SJSA1 (cell line): ENCODE data around the gene FLT3LG. TPM values are rescaled to one million over a fixed set of nuclear protein-coding genes. Genes with fewer than 3 reads are reported as not detected.

Source experiments
- DNase-seq, 2 experiments: peaks; one replicate each; pipeline ENCODE4 v3.0.0-alpha.2; 2015 to 2020; ENCODE audit warnings: low spot score in 2 of 2, low read depth in 1 of 2
- H3K27ac ChIP-seq: fragments of 250-450 bp; sonication (Bioruptor Pico); 2 replicates; pipeline ENCODE4 v1.5.1; 2020; ENCODE audit warnings: mild to moderate bottlenecking, moderate library complexity
- H3K27me3 ChIP-seq: fragments of 250-450 bp; sonication (Bioruptor Pico); replicated peaks from 2 replicates; pipeline ENCODE4 v1.5.1; 2020; ENCODE audit warnings: mild to moderate bottlenecking, moderate library complexity
- H3K36me3 ChIP-seq: fragments of 250-450 bp; sonication (Bioruptor Pico); 2 replicates; pipeline ENCODE4 v1.5.1; 2020; ENCODE audit warnings: mild to moderate bottlenecking
- H3K4me1 ChIP-seq: fragments of 250-450 bp; sonication (Bioruptor Pico); replicated peaks from 2 replicates; pipeline ENCODE4 v1.6.1; 2021; ENCODE audit warnings: mild to moderate bottlenecking
- H3K4me3 ChIP-seq: fragments of 250-450 bp; sonication (Bioruptor Pico); 2 replicates; pipeline ENCODE4 v1.5.1; 2020; ENCODE audit warnings: mild to moderate bottlenecking
- H3K9me3 ChIP-seq: fragments of 250-450 bp; sonication (Bioruptor Pico); replicated peaks from 2 replicates; pipeline ENCODE4 v1.5.1; 2020; ENCODE audit warnings: mild to moderate bottlenecking
- total RNA-seq: library from RNA; depleted of rRNA; stranded (reverse); fragments of >200 nt; shearing (Covaris generic); gene quantifications from 2 replicates; pipeline ENCODE4 v1.2.3, GENCODE V29; 2014; rRNA removed

FLT3LG gene
- 0.95 TPM in 1 of 2 replicates, not detected in the other for total RNA-seq

- peak; percentile 79 to 81 for DNase-seq
- Histone ChIP-seq H3K9me3 (no peaks in the 10 kb centered on the region), H3K4me3 (peak within 1 kb of the TSS; percentile 53), H3K4me1 (peaks cover 4% of the 10 kb centered on the region), H3K36me3 (peaks cover 7% of the 10 kb centered on the region), H3K27me3 (no peaks in the 10 kb centered on the region), H3K27ac (peak within 1 kb of the TSS; percentile 41; the same call in 1 of the 2 replicates)
Measured at GRCh38 chr19:49473868-49474541, at the start of gene FLT3LG. FLT3LG (plus strand) TSS chr19:49474215; CDS start chr19:49474640, 425 bp downstream.

GRCh38 chr19:49425178-49425577 lies 48.8 kb upstream of the FLT3LG start, which contains the start of gene GFY:
GFY (plus strand) TSS chr19:49425388; CDS start chr19:49426431, 1,043 bp downstream.
- Histone ChIP-seq H3K4me1 (peaks cover 16% of the 10 kb centered on the region), H3K4me3 (no peak within 1 kb of the TSS), H3K27me3 (peaks cover 93% of the 10 kb centered on the region), H3K9me3 (peaks cover 2% of the 10 kb centered on the region; the same call in 1 of the 2 replicates), H3K36me3 (no peaks in the 10 kb centered on the region), H3K27ac (no peak within 1 kb of the TSS)
- DNase-seq: no peak

- Histone ChIP-seq H3K27ac (no peak overlapping the region), H3K36me3 (no peaks in the 10 kb centered on the region), H3K9me3 (peaks cover 2% of the 10 kb centered on the region; the same call in 1 of the 2 replicates), H3K27me3 (peaks cover 89% of the 10 kb centered on the region), H3K4me1 (peaks cover 15% of the 10 kb centered on the region), H3K4me3 (no peak overlapping the region)
- DNase-seq: no peak
Measured at GRCh38 chr19:49425922-49426592, 48.0 kb upstream of the FLT3LG start.

- Histone ChIP-seq H3K4me1 (peaks cover 9% of the 10 kb centered on the region), H3K4me3 (no peak overlapping the region), H3K36me3 (no peaks in the 10 kb centered on the region), H3K27me3 (peaks cover 91% of the 10 kb centered on the region), H3K9me3 (peaks cover 2% of the 10 kb centered on the region; the same call in 1 of the 2 replicates), H3K27ac (no peak overlapping the region)
- no peak for DNase-seq
Measured at GRCh38 chr19:49427339-49427738, 46.7 kb upstream of the FLT3LG start.

GRCh38 chr19:49427855-49428546 lies 46.0 kb upstream of the FLT3LG start:
- DNase-seq: no peak
- H3K36me3 ChIP-seq: no peaks in the 10 kb centered on the region
- no peak overlapping the region for H3K4me3 ChIP-seq
- H3K4me1 ChIP-seq: peaks cover 4% of the 10 kb centered on the region
- H3K9me3 ChIP-seq: peaks cover 2% of the 10 kb centered on the region; the same call in 1 of the 2 replicates
- H3K27me3 ChIP-seq: peaks cover 91% of the 10 kb centered on the region
- H3K27ac ChIP-seq: no peak overlapping the region

- Histone ChIP-seq H3K4me3 (no peak overlapping the region), H3K27me3 (peaks cover 91% of the 10 kb centered on the region), H3K9me3 (peaks cover under 1% of the 10 kb centered on the region; the same call in 1 of the 2 replicates), H3K27ac (no peak overlapping the region), H3K4me1 (peaks cover 4% of the 10 kb centered on the region), H3K36me3 (no peaks in the 10 kb centered on the region)
- no peak for DNase-seq
Measured at GRCh38 chr19:49428547-49429451, 45.2 kb upstream of the FLT3LG start.

GRCh38 chr19:49430172-49430677 lies 43.8 kb upstream of the FLT3LG start:
- Histone ChIP-seq H3K27ac (no peak overlapping the region), H3K4me1 (peaks cover 4% of the 10 kb centered on the region), H3K27me3 (peaks cover 86% of the 10 kb centered on the region), H3K4me3 (no peak overlapping the region), H3K36me3 (no peaks in the 10 kb centered on the region), H3K9me3 (no peaks in the 10 kb centered on the region; the same call in 1 of the 2 replicates)
- no peak for DNase-seq

- H3K4me3 ChIP-seq: no peak overlapping the region
- H3K36me3 ChIP-seq: no peaks in the 10 kb centered on the region
- H3K27ac ChIP-seq: no peak overlapping the region
- H3K27me3 ChIP-seq: peaks cover 86% of the 10 kb centered on the region
- H3K4me1 ChIP-seq: peaks cover 4% of the 10 kb centered on the region
- no peaks in the 10 kb centered on the region; the same call in 1 of the 2 replicates for H3K9me3 ChIP-seq
- no peak for DNase-seq
Measured at GRCh38 chr19:49430678-49431329, 43.2 kb upstream of the FLT3LG start.

- peaks cover 3% of the 10 kb centered on the region; the same call in 1 of the 2 replicates for H3K9me3 ChIP-seq
- peaks cover 86% of the 10 kb centered on the region for H3K27me3 ChIP-seq
- DNase-seq: no peak
- no peaks in the 10 kb centered on the region; the same call in 1 of the 2 replicates for H3K4me1 ChIP-seq
- H3K27ac ChIP-seq: no peak overlapping the region
- H3K4me3 ChIP-seq: no peak overlapping the region
- H3K36me3 ChIP-seq: no peaks in the 10 kb centered on the region
Measured at GRCh38 chr19:49431330-49431749, 42.7 kb upstream of the FLT3LG start.

- DNase-seq: no peak
- H3K9me3 ChIP-seq: peaks cover 3% of the 10 kb centered on the region; the same call in 1 of the 2 replicates
- H3K27ac ChIP-seq: no peak overlapping the region
- H3K36me3 ChIP-seq: no peaks in the 10 kb centered on the region
- peaks cover 83% of the 10 kb centered on the region for H3K27me3 ChIP-seq
- H3K4me3 ChIP-seq: no peak overlapping the region
- no peaks in the 10 kb centered on the region; the same call in 1 of the 2 replicates for H3K4me1 ChIP-seq
Measured at GRCh38 chr19:49432141-49433073, 41.6 kb upstream of the FLT3LG start.

GRCh38 chr19:49433240-49433901 lies 40.6 kb upstream of the FLT3LG start:
- no peaks in the 10 kb centered on the region for H3K36me3 ChIP-seq
- no peak overlapping the region for H3K27ac ChIP-seq
- H3K9me3 ChIP-seq: peaks cover 3% of the 10 kb centered on the region; the same call in 1 of the 2 replicates
- no peak for DNase-seq
- peaks cover 80% of the 10 kb centered on the region for H3K27me3 ChIP-seq
- no peak overlapping the region for H3K4me3 ChIP-seq
- no peaks in the 10 kb centered on the region; the same call in 1 of the 2 replicates for H3K4me1 ChIP-seq
